ENCODE measurements around the gene ZSCAN5A.

- TF ChIP-seq EP300 (IDR thresholded peaks at IDR 0.05) (no peak), CTCF (IDR thresholded peaks at IDR 0.05) (no peak), POLR2A (IDR thresholded peaks at IDR 0.05) (no peak)
Observed at GRCh38 chr19:56176881-56177280, 137.8 kb downstream of the ZSCAN5A start.
